BE2C (cell line): ENCODE measurements around the gene KIF3B.
A peak's percentile ranks its signal among the peaks of the same experiment; 100 is the strongest.
"Not testable (repeated sequence)": the region's sequence is repeated elsewhere in the genome, so short reads cannot be mapped to it uniquely, and the experiment has no call there.

Source experiments
- DNase-seq: peaks from one replicate; pipeline ENCODE4 v3.0.0-alpha.2; 2020
- H3K27me3 ChIP-seq: fragments of 250-450 bp; sonication (Bioruptor Pico); 2 replicates; pipeline ENCODE4 v1.5.1; 2020; ENCODE audit warnings: mild to moderate bottlenecking
- H3K36me3 ChIP-seq: fragments of 250-450 bp; sonication (Bioruptor Pico); 2 replicates; pipeline ENCODE4 v1.5.1; 2020; ENCODE audit warnings: mild to moderate bottlenecking
- H3K4me1 ChIP-seq: fragments of 250-450 bp; sonication (Bioruptor Pico); 2 replicates; pipeline ENCODE4 v1.5.1; 2020
- H3K4me3 ChIP-seq: 2 replicates; pipeline ENCODE4 v1.5.1; 2011; ENCODE audit warnings: low read depth, low read length
- H3K9me3 ChIP-seq: fragments of 250-450 bp; sonication (Bioruptor Pico); 2 replicates; pipeline ENCODE4 v1.5.1; 2020
- CTCF ChIP-seq: IDR thresholded peaks from 2 replicates; pipeline ENCODE4 v1.5.1; 2012; ENCODE audit warnings: mild to moderate bottlenecking, low read depth, low read length

Gene KIF3B

GRCh38 chr20:32354592-32355416 lies 77.4 kb downstream of the KIF3B start:
- Histone ChIP-seq H3K4me1 (peaks cover 22% of the 10 kb centered on the region), H3K4me3 (no peak overlapping the region), H3K9me3 (no peaks in the 10 kb centered on the region), H3K27me3 (no peaks in the 10 kb centered on the region), H3K36me3 (no peaks in the 10 kb centered on the region)
- peak; percentile 78 for DNase-seq
- TF ChIP-seq CTCF, result no peak

GRCh38 chr20:32355417-32355841 lies 78.0 kb downstream of the KIF3B start:
- no peak for TF ChIP-seq CTCF
- no peaks in the 10 kb centered on the region for H3K27me3 ChIP-seq
- no peaks in the 10 kb centered on the region for H3K36me3 ChIP-seq
- H3K9me3 ChIP-seq, result no peaks in the 10 kb centered on the region
- peaks cover 22% of the 10 kb centered on the region for H3K4me1 ChIP-seq
- no peak for DNase-seq
- no peak overlapping the region for H3K4me3 ChIP-seq

GRCh38 chr20:32355907-32356621 lies 78.6 kb downstream of the KIF3B start:
- peaks cover 22% of the 10 kb centered on the region for H3K4me1 ChIP-seq
- not testable (repeated sequence) for H3K4me3 ChIP-seq, DNase-seq, H3K9me3 ChIP-seq, H3K36me3 ChIP-seq, H3K27me3 ChIP-seq

- peaks cover 22% of the 10 kb centered on the region for H3K4me1 ChIP-seq
- no peaks in the 10 kb centered on the region for H3K27me3 ChIP-seq
- no peak for TF ChIP-seq CTCF
- H3K4me3 ChIP-seq, result peak overlapping the region; percentile 80
- no peak for DNase-seq
- no peaks in the 10 kb centered on the region for H3K9me3 ChIP-seq
- no peaks in the 10 kb centered on the region; the same call in 1 of the 2 replicates for H3K36me3 ChIP-seq
These were observed 79.3 kb downstream of the KIF3B start for GRCh38 chr20:32356622-32357374.

GRCh38 chr20:32357375-32357868 lies 80.0 kb downstream of the KIF3B start:
- H3K4me1 ChIP-seq, result peaks cover 22% of the 10 kb centered on the region
- peak overlapping the region; percentile 80 for H3K4me3 ChIP-seq
- H3K9me3 ChIP-seq, result no peaks in the 10 kb centered on the region
- TF ChIP-seq CTCF, result no peak
- H3K36me3 ChIP-seq, result no peaks in the 10 kb centered on the region; the same call in 1 of the 2 replicates
- no peaks in the 10 kb centered on the region for H3K27me3 ChIP-seq
- peak; percentile 14 for DNase-seq
